ENCODE results near the gene GPAM. TPM values are rescaled to one million over a fixed set of nuclear protein-coding genes. Genes with fewer than 3 reads are reported as not detected.

GPAM gene
- total and polyA plus RNA-seq, 11 donors, result 5.8 to 104 (median 16.9) TPM

GRCh38 chr10:112131346-112131745 is 52.2 kb downstream of the GPAM start:
- DNase-seq, result no peak
- H3K27me3 ChIP-seq, result no peaks in the 10 kb centered on the region
- intact Hi-C loops (cut with DNase I), result loop anchor here in 4 of 10 donors (10.0 kb wide), 3 partner anchors 183 to 377 kb away; no protein-coding TSS in a partner anchor
- H3K4me1 ChIP-seq, result peaks cover 0 to 4% (median 0%) of the 10 kb centered on the region in 12 donors
- H3K9me3 ChIP-seq, result no peaks in the 10 kb centered on the region
- ATAC-seq, result no peak
- no peak overlapping the region for H3K27ac ChIP-seq
- no peak overlapping the region for H3K4me3 ChIP-seq
- 65 to 85% (median 73%) methylated on average over 11 of the region's 11 CpGs for WGBS, 4 donors
- peaks cover 0 to 6% (median 0%) of the 10 kb centered on the region in 9 donors for H3K36me3 ChIP-seq
- TF ChIP-seq CTCF (IDR thresholded peaks at IDR 0.05), result no peak

- TF ChIP-seq CTCF (IDR thresholded peaks at IDR 0.05), result no peak
- TF ChIP-seq POLR2A (IDR thresholded peaks at IDR 0.05), result no peak
- ATAC-seq, result no peak
These were observed 56.7 kb downstream of the GPAM start for GRCh38 chr10:112126901-112127300.

GRCh38 chr10:112126172-112126571 is 57.4 kb downstream of the GPAM start:
- intact Hi-C loops (cut with DNase I), result no loop called here
- H3K36me3 ChIP-seq, result no peaks in the 10 kb centered on the region
- DNase-seq (no peak), ATAC-seq (no peak)
- H3K4me1 ChIP-seq, result no peaks in the 10 kb centered on the region
- no peaks in the 10 kb centered on the region for H3K9me3 ChIP-seq
- H3K27me3 ChIP-seq, result no peaks in the 10 kb centered on the region
- H3K27ac ChIP-seq, result no peak overlapping the region
- TF ChIP-seq CTCF (IDR thresholded peaks at IDR 0.05), result no peak
- TF ChIP-seq POLR2A (IDR thresholded peaks at IDR 0.05), result no peak
- 79 to 93% (median 88%) methylated on average over 5 of the region's 5 CpGs for WGBS, 4 donors
- H3K4me3 ChIP-seq, result no peak overlapping the region

More at GRCh38 chr10:112126901-112127300, 56.7 kb downstream of the GPAM start:
- Histone ChIP-seq H3K4me1 (no peaks in the 10 kb centered on the region), H3K36me3 (no peaks in the 10 kb centered on the region), H3K27ac (no peak overlapping the region), H3K9me3 (no peaks in the 10 kb centered on the region), H3K4me3 (no peak overlapping the region), H3K27me3 (no peaks in the 10 kb centered on the region)
- DNase-seq, result no peak
- 84 to 90% (median 89%) methylated on average over 5 of the region's 5 CpGs for WGBS, 4 donors
- intact Hi-C loops (cut with DNase I), result no loop called here

- Histone ChIP-seq H3K9me3 (no peaks in the 10 kb centered on the region), H3K27ac (no peak overlapping the region), H3K4me3 (no peak overlapping the region), H3K27me3 (no peaks in the 10 kb centered on the region), H3K4me1 (no peaks in the 10 kb centered on the region), H3K36me3 (no peaks in the 10 kb centered on the region)
- intact Hi-C loops (cut with DNase I), result no loop called here
- ATAC-seq, result no peak
- no peak for DNase-seq
- 79 to 87% (median 84%) methylated on average over 3 of the region's 3 CpGs for WGBS, 4 donors
- TF ChIP-seq POLR2A (IDR thresholded peaks at IDR 0.05) (no peak), CTCF (IDR thresholded peaks at IDR 0.05) (no peak)
These were observed 58.7 kb downstream of the GPAM start for GRCh38 chr10:112124866-112125265.

All from heart left ventricle (tissue), 16 donors.